Neuronal stem cell (in vitro differentiated cells): ENCODE data around the gene LYPD6.
A peak's percentile ranks its signal among the peaks of the same experiment; 100 is the strongest.

Source experiments
- DNase-seq: peaks from one replicate; pipeline ENCODE4 v3.0.0-alpha.2; 2013; ENCODE audit warnings: low spot score
- H2AFZ ChIP-seq: one replicate; pipeline ENCODE4 v1.6.1; 2013; ENCODE audit warnings: mild to moderate bottlenecking, low read length, inconsistent platforms
- H2AK5ac ChIP-seq: 2 replicates; pipeline ENCODE4 v1.6.1; 2013; ENCODE audit warnings: low read depth, mild to moderate bottlenecking, inconsistent platforms, low read length, moderate library complexity, mixed read lengths
- H2BK120ac ChIP-seq: 2 replicates; pipeline ENCODE4 v1.6.1; 2013; ENCODE audit warnings: low read depth, mild to moderate bottlenecking, inconsistent platforms, low read length, moderate library complexity, mixed read lengths
- H2BK12ac ChIP-seq: one replicate; pipeline ENCODE4 v1.6.1; 2013; ENCODE audit warnings: low read length, inconsistent platforms
- H2BK15ac ChIP-seq: 2 replicates; pipeline ENCODE4 v1.6.1; 2013; ENCODE audit warnings: mild to moderate bottlenecking, low read length, inconsistent platforms, mixed read lengths
- H2BK5ac ChIP-seq: one replicate; pipeline ENCODE4 v1.6.1; 2013; ENCODE audit warnings: inconsistent platforms, mild to moderate bottlenecking, low read length, moderate library complexity
- H3K14ac ChIP-seq: one replicate; pipeline ENCODE4 v1.6.1; 2013; ENCODE audit warnings: low read length, inconsistent platforms
- H3K18ac ChIP-seq: 2 replicates; pipeline ENCODE4 v1.6.1; 2013; ENCODE audit warnings: low read length, inconsistent platforms
- H3K23ac ChIP-seq: 2 replicates; pipeline ENCODE4 v1.6.1; 2013; ENCODE audit warnings: low read depth, mild to moderate bottlenecking, mixed read lengths, low read length, inconsistent platforms; ENCODE audit not compliant: poor library complexity
- H3K27ac ChIP-seq: replicated peaks from 3 replicates; pipeline ENCODE4 v1.5.1; 2013; ENCODE audit warnings: low read length, inconsistent platforms
- H3K27me3 ChIP-seq, 3 experiments: 2 replicates each; pipeline ENCODE4 v1.6.1; 2013; ENCODE audit warnings: low read length in 3 of 3, mild to moderate bottlenecking in 2 of 3, inconsistent platforms in 1 of 3, low read depth in 1 of 3, mixed read lengths in 1 of 3, moderate library complexity in 1 of 3; ENCODE audit not compliant: control insufficient read depth in 3 of 3, insufficient read depth in 3 of 3
- H3K36me3 ChIP-seq, 2 donors: replicated peaks in 1 of 2; 2 replicates each; pipeline ENCODE4 v1.6.1; 2013; ENCODE audit warnings: low read length in 2 of 2; ENCODE audit not compliant: control insufficient read depth in 2 of 2, insufficient read depth in 2 of 2
- H3K4ac ChIP-seq: 2 replicates; pipeline ENCODE4 v1.6.1; 2013; ENCODE audit warnings: inconsistent platforms, mild to moderate bottlenecking, low read length, moderate library complexity
- H3K4me1 ChIP-seq, 2 donors: 1 replicate in 1 of 2; 2 replicates in 1 of 2; pipeline ENCODE4 v1.6.1; 2013; ENCODE audit warnings: low read length in 2 of 2, low read depth in 1 of 2; ENCODE audit not compliant: control insufficient read depth in 2 of 2, insufficient read depth in 1 of 2
- H3K4me2 ChIP-seq: one replicate; pipeline ENCODE4 v1.6.1; 2013; ENCODE audit warnings: mild to moderate bottlenecking, low read length, inconsistent platforms; ENCODE audit not compliant: insufficient read depth, poor library complexity, severe bottlenecking
- H3K4me3 ChIP-seq, 2 donors: 2 replicates each; pipeline ENCODE4 v1.5.1; 2013; ENCODE audit warnings: low read length in 2 of 2, mild to moderate bottlenecking in 2 of 2, inconsistent platforms in 1 of 2, moderate library complexity in 1 of 2
- H3K79me1 ChIP-seq: one replicate; pipeline ENCODE4 v1.6.1; 2013; ENCODE audit warnings: low read depth, mild to moderate bottlenecking, inconsistent platforms, low read length, moderate library complexity
- H3K9ac ChIP-seq: one replicate; pipeline ENCODE4 v1.6.1; 2013; ENCODE audit warnings: mild to moderate bottlenecking, low read depth, low read length, inconsistent platforms; ENCODE audit not compliant: poor library complexity
- H3K9me3 ChIP-seq, 2 donors: replicated peaks in 1 of 2; 2 replicates each; pipeline versions ENCODE3 to v1.6.1; 2013; ENCODE audit warnings: low read length in 2 of 2, mild to moderate bottlenecking in 2 of 2, inconsistent platforms in 1 of 2, low read depth in 1 of 2, mixed read lengths in 1 of 2, moderate library complexity in 1 of 2; ENCODE audit not compliant: control insufficient read depth in 2 of 2, insufficient read depth in 1 of 2
- H4K8ac ChIP-seq: one replicate; pipeline ENCODE4 v1.6.1; 2013; ENCODE audit warnings: low read depth, mild to moderate bottlenecking, inconsistent platforms, low read length, moderate library complexity
- H4K91ac ChIP-seq: one replicate; pipeline ENCODE4 v1.6.1; 2013; ENCODE audit warnings: low read length, low read depth, mild to moderate bottlenecking, inconsistent platforms; ENCODE audit not compliant: poor library complexity
- WGBS, 2 donors: extraction: QIAGEN DNeasy Blood & Tissue Kit; methylation state at CpG; one replicate each; pipeline ENCODE4 v1.1.7; 2013; ENCODE audit warnings: missing lambda C conversion rate in 2 of 2, mixed read lengths in 1 of 2; ENCODE audit not compliant: insufficient read length in 2 of 2, insufficient replicate concordance in 1 of 2; ENCODE audit errors: extremely low coverage in 2 of 2; 5-methylcytosine and 5-hydroxymethylcytosine counted together

The LYPD6 gene

GRCh38 chr2:149371476-149371875, 41.1 kb downstream of the LYPD6 start:
- no CpG with 5 or more reads among the region's 6 CpGs for WGBS, 2 donors

DNA sequence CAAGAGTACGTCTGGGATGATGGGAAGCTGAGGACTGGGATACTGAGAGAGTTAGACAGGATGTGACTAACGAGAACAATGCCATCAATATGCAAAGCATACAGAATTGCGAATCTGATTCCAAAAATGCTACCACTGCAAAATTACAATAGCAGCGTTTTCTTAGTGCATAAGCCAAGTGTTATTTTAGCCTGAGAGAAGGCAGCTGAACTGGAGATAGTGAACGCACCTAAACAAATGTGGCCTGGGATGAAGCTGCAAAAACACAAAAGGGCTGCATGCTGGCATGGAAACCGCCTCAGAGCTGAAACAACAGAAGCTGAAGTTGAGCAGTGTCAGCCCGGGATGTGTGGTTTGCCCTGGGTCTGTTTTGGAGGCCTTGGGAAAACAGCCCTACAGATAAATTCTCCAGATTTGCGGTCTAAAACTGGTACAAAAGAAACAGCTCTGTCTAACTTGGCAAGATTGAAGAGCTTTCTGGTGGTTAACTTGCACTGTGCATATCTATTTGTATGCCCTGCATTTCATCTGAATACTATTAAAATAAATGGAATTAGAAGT, 45.5 kb downstream of the LYPD6 start:
- Histone ChIP-seq H2BK15ac (no peak overlapping the region), H2AK5ac (no peak overlapping the region), H2BK120ac (no peak overlapping the region), H3K36me3 (no peaks in the 10 kb centered on the region), H3K27me3 (no peaks in the 10 kb centered on the region), H3K27ac (no peak overlapping the region), H3K14ac (no peak overlapping the region), H3K4me2 (no peak overlapping the region), H2AFZ (peak overlapping the region; percentile 58), H3K18ac (no peak overlapping the region), H3K9ac (no peak overlapping the region), H3K9me3 (peaks cover 0 to 2% of the 10 kb centered on the region in 2 donors), H3K4me3 (peak overlapping the region in 1 of 2 donors; percentile 9), H3K4me1 (peaks cover 5 to 15% of the 10 kb centered on the region in 2 donors), H3K79me1 (no peaks in the 10 kb centered on the region), H3K4ac (no peak overlapping the region), H3K23ac (no peak overlapping the region), H4K91ac (no peak overlapping the region), H2BK12ac (no peak overlapping the region), H4K8ac (no peak overlapping the region), H2BK5ac (no peak overlapping the region)
- WGBS, 2 donors: no CpG with 5 or more reads among the region's 8 CpGs
- DNase-seq: peak; percentile 48

More at GRCh38 chr2:149371476-149371875, 41.1 kb downstream of the LYPD6 start:
- no peak overlapping the region for H3K4me2 ChIP-seq
- no peak overlapping the region for H2BK12ac ChIP-seq
- no peak overlapping the region for H2AK5ac ChIP-seq
- no peak overlapping the region for H2BK120ac ChIP-seq
- H3K4me1 ChIP-seq: peaks cover 3 to 8% of the 10 kb centered on the region in 2 donors
- H2BK15ac ChIP-seq: no peak overlapping the region
- no peak overlapping the region for H3K14ac ChIP-seq
- no peak overlapping the region for H2BK5ac ChIP-seq
- no peak overlapping the region for H3K23ac ChIP-seq
- no peaks in the 10 kb centered on the region for H3K27me3 ChIP-seq
- no peak overlapping the region for H4K91ac ChIP-seq
- no peak overlapping the region for H3K4ac ChIP-seq
- no peak overlapping the region for H2AFZ ChIP-seq
- peaks cover 0 to 6% of the 10 kb centered on the region in 2 donors for H3K9me3 ChIP-seq
- no peak overlapping the region for H3K18ac ChIP-seq
- no peak overlapping the region for H3K9ac ChIP-seq
- H3K36me3 ChIP-seq: no peaks in the 10 kb centered on the region
- H4K8ac ChIP-seq: no peak overlapping the region
- H3K79me1 ChIP-seq: no peaks in the 10 kb centered on the region
- H3K4me3 ChIP-seq: no peak overlapping the region
- DNase-seq: no peak
- no peak overlapping the region for H3K27ac ChIP-seq

DNA sequence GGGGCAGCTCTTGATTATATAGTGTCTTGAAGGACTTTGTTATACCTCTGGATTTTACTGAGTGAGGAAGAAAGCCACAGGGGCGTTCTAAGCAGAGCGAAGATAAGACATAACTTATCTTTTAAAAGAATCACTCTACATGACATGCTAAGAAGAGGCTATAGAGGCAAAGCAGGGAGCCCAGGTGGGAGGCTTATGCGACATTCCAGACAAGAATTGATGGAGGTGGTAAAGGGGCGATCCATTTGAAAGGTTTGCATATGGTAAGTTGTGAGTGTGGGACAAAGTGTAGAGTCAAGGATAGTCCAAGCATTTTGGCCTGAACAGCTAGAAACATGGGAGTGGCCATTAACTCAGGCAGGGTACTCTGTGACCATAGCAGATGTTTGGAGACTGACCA, 49.8 kb downstream of the LYPD6 start:
- H3K79me1 ChIP-seq: no peaks in the 10 kb centered on the region
- peaks cover 5 to 15% of the 10 kb centered on the region in 2 donors for H3K4me1 ChIP-seq
- no peak overlapping the region for H3K14ac ChIP-seq
- no peak overlapping the region for H2BK15ac ChIP-seq
- no peak overlapping the region for H3K9ac ChIP-seq
- H3K23ac ChIP-seq: no peak overlapping the region
- WGBS, 2 donors: no CpG with 5 or more reads among the region's 4 CpGs
- H3K9me3 ChIP-seq: no peaks in the 10 kb centered on the region
- H2BK120ac ChIP-seq: no peak overlapping the region
- H4K91ac ChIP-seq: no peak overlapping the region
- H3K4ac ChIP-seq: no peak overlapping the region
- no peak overlapping the region for H2BK12ac ChIP-seq
- DNase-seq: no peak
- H3K27me3 ChIP-seq: no peaks in the 10 kb centered on the region
- no peak overlapping the region for H3K18ac ChIP-seq
- H3K27ac ChIP-seq: no peak overlapping the region
- H3K4me2 ChIP-seq: no peak overlapping the region
- H2BK5ac ChIP-seq: no peak overlapping the region
- H4K8ac ChIP-seq: no peak overlapping the region
- H3K36me3 ChIP-seq: no peaks in the 10 kb centered on the region
- H3K4me3 ChIP-seq: no peak overlapping the region
- no peak overlapping the region for H2AK5ac ChIP-seq
- H2AFZ ChIP-seq: no peak overlapping the region

- H4K8ac ChIP-seq: no peak overlapping the region
- no peak overlapping the region for H3K4ac ChIP-seq
- H2AK5ac ChIP-seq: no peak overlapping the region
- H2BK120ac ChIP-seq: no peak overlapping the region
- no peak overlapping the region for H3K4me2 ChIP-seq
- H2AFZ ChIP-seq: no peak overlapping the region
- no peak overlapping the region for H3K23ac ChIP-seq
- DNase-seq: no peak
- no peak overlapping the region for H3K9ac ChIP-seq
- H3K79me1 ChIP-seq: no peaks in the 10 kb centered on the region
- H3K27ac ChIP-seq: no peak overlapping the region
- no peak overlapping the region for H4K91ac ChIP-seq
- no peak overlapping the region for H3K4me3 ChIP-seq
- no peaks in the 10 kb centered on the region for H3K36me3 ChIP-seq
- no peak overlapping the region for H2BK12ac ChIP-seq
- no peaks in the 10 kb centered on the region for H3K27me3 ChIP-seq
- WGBS, 2 donors: no CpG with 5 or more reads among the region's 1 CpG
- H3K18ac ChIP-seq: no peak overlapping the region
- H3K4me1 ChIP-seq: peaks cover 0 to 8% of the 10 kb centered on the region in 2 donors
- no peak overlapping the region for H2BK15ac ChIP-seq
- H3K9me3 ChIP-seq: no peaks in the 10 kb centered on the region
- H3K14ac ChIP-seq: no peak overlapping the region
- no peak overlapping the region for H2BK5ac ChIP-seq
Measured at GRCh38 chr2:149383340-149383739, 53.0 kb downstream of the LYPD6 start.
